ENCODE results near the gene PRSS16. TPM values are rescaled to one million over a fixed set of nuclear protein-coding genes. Genes with fewer than 3 reads are reported as not detected.
"Not testable (repeated sequence)": the region's sequence is repeated elsewhere in the genome, so short reads cannot be mapped to it uniquely, and the experiment has no call there.

PRSS16 gene, protein sequence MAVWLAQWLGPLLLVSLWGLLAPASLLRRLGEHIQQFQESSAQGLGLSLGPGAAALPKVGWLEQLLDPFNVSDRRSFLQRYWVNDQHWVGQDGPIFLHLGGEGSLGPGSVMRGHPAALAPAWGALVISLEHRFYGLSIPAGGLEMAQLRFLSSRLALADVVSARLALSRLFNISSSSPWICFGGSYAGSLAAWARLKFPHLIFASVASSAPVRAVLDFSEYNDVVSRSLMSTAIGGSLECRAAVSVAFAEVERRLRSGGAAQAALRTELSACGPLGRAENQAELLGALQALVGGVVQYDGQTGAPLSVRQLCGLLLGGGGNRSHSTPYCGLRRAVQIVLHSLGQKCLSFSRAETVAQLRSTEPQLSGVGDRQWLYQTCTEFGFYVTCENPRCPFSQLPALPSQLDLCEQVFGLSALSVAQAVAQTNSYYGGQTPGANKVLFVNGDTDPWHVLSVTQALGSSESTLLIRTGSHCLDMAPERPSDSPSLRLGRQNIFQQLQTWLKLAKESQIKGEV
- total RNA-seq (2014; rRNA removed; shearing (Covaris generic)) = 3.9 and 6.0 TPM in 2 replicates

DNA sequence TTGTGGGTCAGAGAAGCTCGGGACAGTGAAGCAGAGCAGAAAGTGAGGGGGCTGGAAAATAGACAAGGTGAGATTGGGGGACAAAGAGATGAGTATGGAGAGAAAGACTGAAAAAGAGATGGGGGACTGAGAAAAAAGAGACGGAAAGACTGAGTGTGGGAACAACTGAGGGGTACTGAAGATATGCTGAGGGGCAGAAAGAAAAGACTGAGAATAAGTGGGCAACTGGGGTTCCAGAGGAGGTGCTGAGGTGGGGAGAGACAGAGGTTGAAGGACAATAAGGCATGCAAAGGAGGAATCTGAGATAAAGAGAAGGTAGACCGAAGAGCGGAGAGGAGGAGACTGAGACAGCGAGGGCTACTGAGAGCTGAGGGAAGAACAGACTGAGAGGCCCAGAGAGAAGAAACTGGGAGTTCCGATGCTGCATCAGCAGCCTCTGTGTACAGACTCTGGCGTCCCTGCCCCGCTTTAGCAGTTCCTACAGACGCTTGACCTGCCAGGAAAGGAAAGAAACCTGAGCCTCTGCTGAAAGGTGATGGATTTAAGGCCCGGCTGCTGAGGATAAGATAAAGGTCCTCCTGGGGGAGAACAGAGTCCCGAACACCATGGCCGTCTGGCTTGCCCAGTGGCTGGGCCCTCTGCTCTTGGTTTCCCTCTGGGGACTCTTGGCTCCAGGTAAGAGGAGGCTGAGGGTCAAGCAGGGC is at the start of gene PRSS16:
Gene PRSS16 (plus strand): TSS at position 569 of the 704 bp plus-strand sequence. CDS start 37 bp downstream, at position 606.
- no peak for DNase-seq (ENCODE audit: low spot score)

DNA sequence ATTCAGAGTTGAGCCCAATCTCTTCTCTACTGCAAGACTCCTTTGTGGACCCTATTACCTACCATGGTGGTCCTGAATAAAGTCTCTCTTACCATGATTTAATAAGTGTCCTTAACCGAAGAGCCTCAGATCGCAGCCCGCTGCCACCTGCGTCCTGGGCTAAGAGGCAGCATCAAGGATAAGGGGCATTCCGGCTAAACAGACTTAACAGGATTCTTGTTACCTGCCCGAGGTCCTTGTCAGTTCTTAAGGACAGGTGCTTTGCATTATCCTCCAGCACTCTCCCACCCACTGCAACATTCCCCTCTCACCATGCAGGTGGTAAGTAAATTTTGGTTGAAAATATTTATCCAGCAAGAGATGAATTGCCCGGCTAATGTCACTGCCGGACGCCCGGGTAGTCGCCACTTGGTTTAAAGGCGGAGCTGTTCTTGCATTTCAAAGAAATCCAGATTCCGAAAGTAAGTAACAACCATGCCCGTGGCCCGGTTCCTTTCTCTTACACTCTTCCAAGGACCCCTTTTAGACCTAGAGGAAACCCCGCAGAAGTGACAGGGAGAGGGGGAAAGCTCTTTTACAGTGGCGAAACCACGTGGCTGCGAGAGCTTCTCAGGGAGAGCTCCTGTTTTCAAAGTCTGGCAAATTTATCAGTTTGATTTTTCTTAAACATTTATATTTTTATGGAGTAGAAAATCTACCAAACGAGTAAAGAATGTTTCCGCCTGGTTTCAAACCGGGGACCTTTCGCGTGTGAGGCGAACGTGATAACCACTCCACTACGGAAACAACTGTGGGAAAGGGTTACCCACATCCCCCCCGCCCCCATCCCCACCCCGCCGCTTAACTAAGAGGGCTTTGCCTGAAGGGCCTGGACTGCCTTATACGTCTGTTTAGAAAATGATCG is 41.9 kb upstream of the PRSS16 start:
- no peak for DNase-seq (ENCODE audit: low spot score)

DNA sequence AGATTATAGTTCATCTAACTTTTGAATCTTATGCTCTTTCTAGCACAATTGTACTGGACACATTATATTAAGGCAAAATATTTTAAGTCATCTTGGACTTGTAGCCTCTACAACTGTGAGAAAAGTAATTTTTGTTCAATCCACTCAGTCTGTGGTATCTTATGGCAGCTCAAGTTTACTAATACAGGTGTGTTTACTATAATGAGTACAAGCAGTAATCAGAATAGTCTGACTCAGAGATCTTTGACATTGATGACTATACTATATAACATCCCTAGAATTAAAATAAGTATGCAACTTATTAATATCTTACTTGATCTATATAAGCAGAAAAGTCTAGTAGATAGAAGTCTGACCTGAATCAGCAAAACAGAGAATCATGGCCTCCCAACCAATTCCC is 40.7 kb upstream of the PRSS16 start:
- no peak for DNase-seq (ENCODE audit: low spot score)

GRCh38 chr6:27208042-27208441 is 39.5 kb upstream of the PRSS16 start:
- no peak for DNase-seq (ENCODE audit: low spot score)

DNA sequence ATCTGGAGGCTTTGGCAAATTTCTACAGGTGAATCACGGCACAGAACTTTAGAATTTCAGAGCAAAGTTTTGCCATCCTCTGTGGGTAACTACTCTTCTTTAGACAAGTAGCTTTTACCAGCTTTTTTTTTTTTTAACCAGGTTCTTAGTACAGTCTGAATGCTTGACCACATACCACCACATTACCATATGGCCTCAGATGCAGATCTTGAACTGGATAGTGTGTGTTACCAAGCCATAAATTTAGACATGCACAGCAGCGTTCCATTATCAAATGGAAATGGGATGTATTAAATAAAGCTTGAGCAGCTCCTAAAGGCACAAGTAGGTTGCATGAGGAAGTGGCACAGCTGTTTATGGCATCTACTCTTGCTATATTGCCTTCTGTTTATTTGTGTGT is 38.3 kb upstream of the PRSS16 start:
- no peak for DNase-seq (ENCODE audit: low spot score)

DNA sequence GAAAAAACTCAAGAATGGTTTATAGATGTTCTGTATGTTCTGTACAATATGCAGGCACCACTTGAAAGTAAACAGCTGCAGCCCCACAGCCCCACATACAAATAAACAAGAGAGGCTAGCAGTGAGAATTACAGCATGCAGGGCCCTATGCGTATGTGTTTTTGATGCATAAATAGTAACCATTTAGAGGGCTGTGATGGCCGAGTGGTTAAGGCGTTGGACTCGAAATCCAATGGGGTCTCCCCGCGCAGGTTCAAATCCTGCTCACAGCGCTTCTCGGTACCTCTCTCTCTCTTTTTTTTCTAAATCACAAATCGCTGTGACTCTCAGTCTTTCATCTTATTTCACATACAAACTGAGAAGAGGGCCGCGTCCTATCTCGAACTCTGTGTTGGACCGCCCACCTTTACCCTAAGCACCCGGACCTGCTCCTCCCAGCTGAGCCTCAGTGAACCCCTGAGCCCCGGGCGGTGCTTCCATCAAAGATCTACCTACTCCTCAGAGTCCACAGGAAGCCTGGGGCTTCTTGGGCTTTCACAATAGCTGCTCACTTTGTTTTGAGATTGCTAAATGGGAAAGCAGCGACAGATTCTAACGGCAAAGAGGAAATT is 37.7 kb upstream of the PRSS16 start:
- DNase-seq (ENCODE audit: low spot score) = no peak

DNA sequence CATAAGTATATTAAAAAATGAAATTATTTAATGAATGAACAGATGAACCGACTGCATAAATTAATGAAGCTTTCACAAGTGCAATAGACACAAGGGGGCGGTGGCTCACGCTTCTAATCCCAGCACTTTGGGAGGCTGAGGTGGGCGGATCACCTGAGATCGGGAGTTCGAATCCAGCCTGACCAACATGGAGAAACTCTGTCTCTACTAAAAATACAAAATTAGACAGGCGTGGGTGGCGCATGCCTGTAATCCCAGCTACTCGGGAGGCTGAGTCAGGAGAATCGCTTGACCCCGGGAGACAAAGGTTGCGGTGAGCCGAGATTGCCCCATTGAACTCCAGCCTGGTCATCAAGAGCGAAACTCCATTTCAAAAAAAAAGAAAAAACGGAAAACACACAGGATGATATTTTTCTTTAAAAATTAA is 34.4 kb upstream of the PRSS16 start:
- DNase-seq (ENCODE audit: low spot score) = not testable (repeated sequence)

GRCh38 chr6:27213544-27214125 is 33.9 kb upstream of the PRSS16 start:
- no peak for DNase-seq (ENCODE audit: low spot score)

DNA sequence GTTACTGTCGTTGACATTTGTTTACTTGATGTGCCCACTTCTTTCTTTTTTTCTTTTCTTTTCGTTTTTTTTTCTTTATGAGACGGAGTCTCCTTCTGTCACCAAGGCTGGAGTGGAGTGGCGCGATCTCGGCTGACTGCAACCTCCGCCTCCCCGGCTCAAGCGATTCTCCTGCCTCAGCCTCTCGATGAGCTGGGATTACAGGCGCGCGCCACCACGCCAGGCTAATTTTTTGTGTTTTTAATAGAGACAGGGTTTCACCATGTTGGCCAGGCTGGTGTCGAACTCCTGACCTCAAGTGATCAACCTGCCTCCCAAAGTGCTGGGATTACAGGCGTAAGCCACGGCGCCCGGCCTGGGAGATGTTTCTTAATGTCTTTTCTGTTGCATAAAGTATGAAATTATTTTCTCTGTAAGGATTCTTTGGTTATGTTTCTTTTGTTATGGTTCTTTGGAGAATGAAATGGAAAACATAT is 33.3 kb upstream of the PRSS16 start:
- DNase-seq (ENCODE audit: low spot score) = no peak

DNA sequence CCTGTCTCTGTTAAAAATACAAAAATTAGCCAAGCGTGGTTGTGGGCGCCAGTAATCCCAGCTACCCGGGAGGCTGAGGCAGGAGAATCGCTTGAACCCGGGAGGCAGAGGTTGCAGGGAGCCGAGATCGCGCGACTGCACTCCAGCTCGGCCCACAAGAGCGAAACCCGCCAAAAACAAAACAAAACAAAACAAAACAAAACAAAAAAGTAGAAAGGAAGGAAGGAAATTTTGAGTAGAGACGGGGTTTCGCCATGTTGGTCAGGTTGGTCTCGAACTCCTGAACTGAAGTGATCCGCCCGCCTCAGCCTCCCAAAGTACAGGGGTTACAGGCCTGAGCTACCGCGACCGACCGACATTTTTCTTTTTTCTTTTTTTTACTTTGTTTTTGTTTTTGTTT is 30.6 kb upstream of the PRSS16 start:
- DNase-seq (ENCODE audit: low spot score) = no peak

GRCh38 chr6:27222971-27223370 is 24.5 kb upstream of the PRSS16 start:
- DNase-seq (ENCODE audit: low spot score) = not testable (repeated sequence)

- DNase-seq (ENCODE audit: low spot score) = no peak
These were observed 22.8 kb upstream of the PRSS16 start for GRCh38 chr6:27224729-27225128.

- no peak for DNase-seq (ENCODE audit: low spot score)
These were observed 18.5 kb upstream of the PRSS16 start for GRCh38 chr6:27228963-27229477.

- DNase-seq (ENCODE audit: low spot score) = no peak
These were observed 16.8 kb upstream of the PRSS16 start for GRCh38 chr6:27230758-27231111.

DNA sequence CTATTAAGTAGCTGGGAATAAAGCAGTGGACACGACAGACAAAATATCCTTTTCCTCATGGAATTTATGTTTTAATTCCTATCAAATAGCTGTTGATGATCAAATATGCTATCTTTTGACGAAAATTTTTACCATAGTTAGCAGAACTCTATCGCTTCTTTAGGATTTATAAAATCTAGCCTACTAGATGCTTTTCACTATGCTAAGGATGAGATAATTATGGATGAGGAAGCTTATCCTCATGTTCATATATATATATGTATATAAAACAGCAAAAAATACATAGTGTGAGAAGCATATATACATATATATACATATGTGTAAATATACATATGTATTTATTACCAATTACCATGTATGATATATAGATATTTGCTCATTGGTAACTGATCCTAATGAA is 12.9 kb upstream of the PRSS16 start:
- DNase-seq (ENCODE audit: low spot score) = no peak

GRCh38 chr6:27237089-27237803 is 10.3 kb upstream of the PRSS16 start:
- DNase-seq (ENCODE audit: low spot score) = peak; percentile 66

DNA sequence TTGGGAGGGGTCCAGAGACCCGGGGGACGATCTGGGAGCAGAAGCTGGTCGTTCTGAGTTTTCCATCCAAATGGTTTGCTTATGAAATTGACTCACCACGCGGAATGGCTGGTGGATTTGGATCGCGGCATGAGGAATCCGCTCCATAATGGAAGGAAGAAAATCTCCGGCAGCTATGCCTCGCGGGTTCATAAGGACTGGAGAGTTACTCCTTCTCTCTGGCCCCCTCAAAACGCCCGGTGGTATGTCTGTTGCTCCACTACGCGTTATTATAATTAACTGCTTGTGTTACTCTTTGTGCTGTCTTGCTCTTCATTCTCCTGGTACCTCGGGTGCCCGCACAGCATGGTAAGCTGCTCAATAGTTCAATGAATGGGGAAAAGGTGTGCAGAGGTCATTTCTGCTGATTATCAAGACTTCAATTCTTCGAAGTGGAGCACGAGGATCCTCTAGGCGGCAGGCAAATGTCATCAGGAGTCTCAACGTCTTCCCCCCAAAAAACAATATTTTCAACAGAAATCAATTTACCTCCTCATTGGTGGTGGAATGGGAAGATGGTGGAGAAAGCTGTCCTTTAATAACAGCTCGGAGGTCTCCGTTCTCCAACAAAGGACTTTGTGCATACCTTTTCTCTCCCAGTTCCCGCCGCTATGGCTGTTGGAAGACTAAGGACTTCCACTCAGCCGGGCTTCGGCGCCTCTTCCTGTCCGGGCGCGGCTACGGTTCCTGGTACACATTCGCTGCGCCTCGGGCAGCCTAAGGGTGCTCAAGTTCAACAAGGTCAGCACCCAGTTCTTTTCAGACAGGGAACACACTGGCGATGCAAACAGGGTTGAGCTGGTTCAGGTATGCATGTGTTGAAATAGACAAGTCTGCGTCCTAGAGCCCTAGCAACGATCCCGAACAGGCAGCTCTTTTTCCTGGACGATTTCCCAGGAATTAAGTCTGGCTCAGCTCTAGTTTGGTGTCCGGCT is 9.2 kb upstream of the PRSS16 start:
- no peak for DNase-seq (ENCODE audit: low spot score)

GRCh38 chr6:27239258-27239657 is 8.2 kb upstream of the PRSS16 start:
- DNase-seq (ENCODE audit: low spot score) = no peak

DNA sequence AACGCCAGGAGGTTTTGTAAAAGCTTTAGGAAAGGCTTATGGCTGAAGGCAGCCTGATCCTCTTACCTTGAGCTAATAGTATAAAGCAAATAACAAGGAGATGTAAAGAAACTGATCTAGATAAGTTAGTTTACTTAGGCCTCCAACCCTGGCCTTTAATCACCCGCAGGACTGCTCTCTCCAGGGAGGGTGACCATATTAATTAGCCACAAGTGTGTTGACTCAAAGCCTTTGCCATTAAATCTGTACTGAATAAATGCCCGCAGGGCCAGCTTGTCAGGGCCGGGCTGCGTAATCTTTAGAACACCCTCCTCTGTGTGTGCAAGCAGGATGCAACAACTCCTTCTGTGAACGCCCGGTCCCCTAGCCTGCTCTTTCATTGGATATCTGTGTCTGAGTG is 6.1 kb upstream of the PRSS16 start:
- DNase-seq (ENCODE audit: low spot score) = peak; percentile 86

Measured in HT-29 (cell line).